Hepatocyte (in vitro differentiated cells): Measurements from ENCODE around the gene NFIA. TPM values are rescaled to one million over a fixed set of nuclear protein-coding genes. Genes with fewer than 3 reads are reported as not detected.

Source experiments
- DNase-seq: peaks from one replicate; pipeline ENCODE4 v3.0.0-alpha.2; 2016; ENCODE audit warnings: low spot score
- H2AFZ ChIP-seq: fragments of 200-600 bp; sonication (generic); 2 replicates; pipeline ENCODE4 v1.6.0; 2016; ENCODE audit warnings: antibody characterized with exemption, mild to moderate bottlenecking
- H3K27ac ChIP-seq: fragments of 200-600 bp; sonication (generic); 2 replicates; pipeline ENCODE4 v1.5.1; 2016; ENCODE audit warnings: mild to moderate bottlenecking
- H3K27me3 ChIP-seq: fragments of 200-600 bp; sonication (generic); 2 replicates; pipeline ENCODE4 v1.6.1; 2016
- H3K36me3 ChIP-seq: fragments of 200-600 bp; sonication (generic); replicated peaks from 2 replicates; pipeline ENCODE4 v1.5.1; 2016; ENCODE audit warnings: low read depth; ENCODE audit not compliant: insufficient read depth
- H3K4me1 ChIP-seq: fragments of 200-600 bp; sonication (generic); 2 replicates; pipeline ENCODE4 v1.5.1; 2016; ENCODE audit warnings: mild to moderate bottlenecking, moderate library complexity; ENCODE audit not compliant: insufficient read depth
- H3K4me2 ChIP-seq: fragments of 200-600 bp; sonication (generic); 2 replicates; pipeline ENCODE4 v1.6.0; 2016
- H3K4me3 ChIP-seq: fragments of 200-600 bp; sonication (generic); 2 replicates; pipeline ENCODE4 v1.5.1; 2016; ENCODE audit warnings: mild to moderate bottlenecking
- H3K79me2 ChIP-seq: fragments of 200-600 bp; sonication (generic); 2 replicates; pipeline ENCODE4 v1.6.0; 2017; ENCODE audit warnings: mild to moderate bottlenecking
- H3K9me2 ChIP-seq: fragments of 200-600 bp; sonication (generic); replicated peaks from 2 replicates; pipeline ENCODE4 v1.6.0; 2017; ENCODE audit warnings: mild to moderate bottlenecking; ENCODE audit not compliant: insufficient read depth
- H3K9me3 ChIP-seq: fragments of 200-600 bp; sonication (generic); 2 replicates; pipeline ENCODE4 v1.5.1; 2016; ENCODE audit warnings: low read depth, mild to moderate bottlenecking
- H4K20me1 ChIP-seq: fragments of 200-600 bp; sonication (generic); 2 replicates; pipeline ENCODE4 v1.6.0; 2016; ENCODE audit warnings: mild to moderate bottlenecking; ENCODE audit not compliant: insufficient read depth, poor library complexity, severe bottlenecking
- CTCF ChIP-seq: fragments of 200-600 bp; sonication (generic); IDR thresholded peaks from 2 replicates; pipeline ENCODE4 v1.5.1; 2016; ENCODE audit warnings: antibody characterized with exemption, mild to moderate bottlenecking; ENCODE audit not compliant: poor library complexity
- EZH2 ChIP-seq: fragments of 200-600 bp; sonication (generic); IDR thresholded peaks from 2 replicates; pipeline ENCODE4 v1.6.1; 2016; ENCODE audit warnings: antibody characterized with exemption, mild to moderate bottlenecking, borderline replicate concordance
- EZH2phosphoT487 ChIP-seq: fragments of 200-600 bp; sonication (generic); IDR thresholded peaks from one replicate; pipeline ENCODE4 v1.6.1; 2018; ENCODE audit warnings: antibody characterized with exemption, mild to moderate bottlenecking, low read depth, moderate library complexity; ENCODE audit not compliant: unreplicated experiment, severe bottlenecking
- WGBS: methylation state at CpG from one replicate; pipeline ENCODE4 v1.1.6; 2016; ENCODE audit warnings: low lambda C conversion rate; ENCODE audit errors: missing lambda C conversion rate; 5-methylcytosine and 5-hydroxymethylcytosine counted together
- polyA plus RNA-seq: library from polyadenylated mRNA; unstranded; fragments of >200 nt; fragmentation: Nextera tagmentation; extraction: Ambion mirVana; gene quantifications from 2 replicates; pipeline ENCODE4 v1.2.1, GENCODE V29; 2016
- total RNA-seq: library from RNA; depleted of rRNA; stranded (reverse); fragments of >200 nt; gene quantifications from 2 replicates; pipeline ENCODE4 v1.2.3, GENCODE V29; 2014

The NFIA gene
- total and polyA plus RNA-seq, 2 experiments from 2014 or later = 15.1 to 18.2 TPM

DNA sequence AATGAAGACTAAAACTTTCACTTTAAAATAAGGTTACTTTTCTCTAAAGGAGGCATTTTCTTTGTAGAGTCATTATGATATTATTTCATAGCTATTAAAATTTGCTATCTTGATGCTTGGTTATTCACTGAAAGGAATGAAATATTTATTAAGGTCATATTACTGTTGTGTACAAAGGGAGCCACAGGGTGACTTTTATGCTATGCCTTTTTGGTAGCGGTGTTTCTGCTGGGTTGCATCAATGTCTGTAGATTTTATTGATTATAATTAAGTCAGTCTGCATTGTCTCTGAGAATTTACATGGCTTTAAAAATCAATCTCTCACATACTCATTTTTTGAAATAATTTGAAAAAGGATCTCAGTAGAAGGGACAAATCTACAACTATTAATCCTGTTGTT lies 84.9 kb downstream of the NFIA start:
- Histone ChIP-seq H3K4me3 (no peak overlapping the region), H3K27me3 (no peaks in the 10 kb centered on the region), H3K27ac (no peak overlapping the region), H3K9me3 (no peaks in the 10 kb centered on the region), H4K20me1 (no peaks in the 10 kb centered on the region), H3K79me2 (peaks cover 40% of the 10 kb centered on the region), H3K9me2 (no peaks in the 10 kb centered on the region), H3K4me1 (peaks cover 31% of the 10 kb centered on the region), H3K36me3 (no peaks in the 10 kb centered on the region), H3K4me2 (no peak overlapping the region), H2AFZ (no peak overlapping the region)
- no peak for TF ChIP-seq EZH2
- no peak for TF ChIP-seq CTCF
- TF ChIP-seq EZH2phosphoT487 = no peak
- no peak for DNase-seq
- WGBS = 83% methylated on average over 1 of the region's 1 CpG

- Histone ChIP-seq H3K27ac (peak overlapping the region; percentile 64), H2AFZ (no peak overlapping the region), H3K9me2 (no peaks in the 10 kb centered on the region), H3K9me3 (no peaks in the 10 kb centered on the region), H3K4me2 (no peak overlapping the region), H3K4me3 (no peak overlapping the region), H3K79me2 (peaks cover 47% of the 10 kb centered on the region), H3K36me3 (no peaks in the 10 kb centered on the region), H4K20me1 (no peaks in the 10 kb centered on the region), H3K4me1 (peaks cover 33% of the 10 kb centered on the region), H3K27me3 (no peaks in the 10 kb centered on the region)
- DNase-seq = no peak
- TF ChIP-seq EZH2phosphoT487 (no peak), EZH2 (no peak), CTCF (no peak)
Observed at GRCh38 chr1:61169045-61169444, 86.7 kb downstream of the NFIA start.

DNA sequence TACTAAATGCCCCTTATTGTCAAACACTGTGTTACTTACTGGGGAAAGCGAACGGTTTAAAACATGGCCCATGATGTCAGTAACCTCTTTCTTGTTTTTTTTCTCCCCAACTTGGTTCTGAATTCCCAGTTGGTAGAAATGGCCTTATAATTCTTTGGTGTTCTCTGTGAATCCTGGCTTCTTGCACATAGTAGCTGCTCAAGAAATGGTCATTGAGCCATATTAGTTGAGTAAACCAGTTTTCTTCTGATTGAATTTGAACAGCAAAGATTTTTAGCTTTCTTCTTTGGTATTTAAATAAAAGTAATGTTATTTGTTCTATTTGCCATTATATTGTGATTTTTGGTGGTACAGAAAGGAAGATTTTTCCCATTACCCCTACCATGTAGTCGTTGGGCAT lies 87.3 kb downstream of the NFIA start:
- Histone ChIP-seq H3K9me2 (no peaks in the 10 kb centered on the region), H3K4me3 (no peak overlapping the region), H4K20me1 (no peaks in the 10 kb centered on the region), H3K36me3 (no peaks in the 10 kb centered on the region), H3K27ac (peak overlapping the region; percentile 64), H3K4me1 (peaks cover 33% of the 10 kb centered on the region), H3K9me3 (no peaks in the 10 kb centered on the region), H2AFZ (no peak overlapping the region), H3K79me2 (peaks cover 53% of the 10 kb centered on the region), H3K27me3 (no peaks in the 10 kb centered on the region), H3K4me2 (no peak overlapping the region)
- DNase-seq = no peak
- WGBS = 88% methylated on average over 3 of the region's 3 CpGs
- TF ChIP-seq EZH2phosphoT487 (no peak), CTCF (no peak), EZH2 (no peak)
